Lower leg skin (tissue), 3 donors: ENCODE measurements around the gene STXBP6.

Experiments used
- CTCF ChIP-seq, 3 donors: fragments of 450-650 bp; IDR thresholded peaks; one replicate each; pipeline ENCODE4 v1.5.1; 2016; ENCODE audit warnings: antibody characterized with exemption in 3 of 3, mild to moderate bottlenecking in 3 of 3, moderate library complexity in 2 of 3
- POLR2A ChIP-seq, 2 donors: fragments of 450-650 bp; IDR thresholded peaks; one replicate each; pipeline ENCODE4 v1.6.1; 2016 to 2017; ENCODE audit warnings: antibody characterized with exemption in 2 of 2, mild to moderate bottlenecking in 1 of 2, moderate library complexity in 1 of 2

GRCh38 chr14:25037032-25037431 is 12.9 kb downstream of the STXBP6 start:
- TF ChIP-seq CTCF (IDR thresholded peaks at IDR 0.05) (no peak), POLR2A (IDR thresholded peaks at IDR 0.05) (no peak)
